Neural cell (in vitro differentiated cells): ENCODE results near the gene PARD6A.

Experiments used
- CTCF ChIP-seq: fragments of 450-650 bp; IDR thresholded peaks from 2 replicates; pipeline ENCODE4 v1.5.1; 2014; ENCODE audit warnings: antibody characterized with exemption, mild to moderate bottlenecking, moderate library complexity; ENCODE audit not compliant: poor library complexity, severe bottlenecking
- EP300 ChIP-seq: fragments of 450-650 bp; conservative IDR thresholded peaks from 2 replicates; pipeline ENCODE4 v1.6.1; 2014; ENCODE audit warnings: antibody characterized with exemption, mild to moderate bottlenecking, moderate library complexity; ENCODE audit not compliant: poor library complexity, severe bottlenecking
- EZH2 ChIP-seq: fragments of 200-600, 300-800 bp; shearing (Covaris generic), sonication (generic); IDR thresholded peaks from 2 replicates; pipeline ENCODE4 v1.6.1; 2014; ENCODE audit warnings: antibody characterized with exemption, low read length, borderline replicate concordance, mild to moderate bottlenecking; ENCODE audit not compliant: insufficient read depth, poor library complexity, severe bottlenecking
- MXI1 ChIP-seq: fragments of 450-650 bp; conservative IDR thresholded peaks from 2 replicates; pipeline ENCODE4 v1.6.1; 2014; ENCODE audit warnings: antibody characterized with exemption, mild to moderate bottlenecking; ENCODE audit not compliant: poor library complexity, severe bottlenecking
- POLR2AphosphoS5 ChIP-seq: IDR thresholded peaks from 2 replicates; pipeline ENCODE4 v1.6.1; 2012
- SMC3 ChIP-seq: fragments of 450-650 bp; conservative IDR thresholded peaks from 2 replicates; pipeline ENCODE4 v1.6.1; 2014; ENCODE audit warnings: antibody characterized with exemption, mild to moderate bottlenecking, moderate library complexity; ENCODE audit not compliant: poor library complexity
- TAF1 ChIP-seq: IDR thresholded peaks from 2 replicates; pipeline ENCODE4 v1.6.1; 2012; ENCODE audit warnings: low read depth
- TF ChIP-seq, protein P1 (sequence below): IDR thresholded peaks from 2 replicates; pipeline ENCODE4 v1.6.1; 2012; ENCODE audit warnings: borderline replicate concordance

- TF ChIP-seq TAF1, result no peak
- no peak for TF ChIP-seq CTCF
- TF ChIP-seq EP300, result no peak
- no peak for TF ChIP-seq POLR2AphosphoS5
- no peak for TF ChIP-seq MXI1
- TF ChIP-seq, protein P1, sequence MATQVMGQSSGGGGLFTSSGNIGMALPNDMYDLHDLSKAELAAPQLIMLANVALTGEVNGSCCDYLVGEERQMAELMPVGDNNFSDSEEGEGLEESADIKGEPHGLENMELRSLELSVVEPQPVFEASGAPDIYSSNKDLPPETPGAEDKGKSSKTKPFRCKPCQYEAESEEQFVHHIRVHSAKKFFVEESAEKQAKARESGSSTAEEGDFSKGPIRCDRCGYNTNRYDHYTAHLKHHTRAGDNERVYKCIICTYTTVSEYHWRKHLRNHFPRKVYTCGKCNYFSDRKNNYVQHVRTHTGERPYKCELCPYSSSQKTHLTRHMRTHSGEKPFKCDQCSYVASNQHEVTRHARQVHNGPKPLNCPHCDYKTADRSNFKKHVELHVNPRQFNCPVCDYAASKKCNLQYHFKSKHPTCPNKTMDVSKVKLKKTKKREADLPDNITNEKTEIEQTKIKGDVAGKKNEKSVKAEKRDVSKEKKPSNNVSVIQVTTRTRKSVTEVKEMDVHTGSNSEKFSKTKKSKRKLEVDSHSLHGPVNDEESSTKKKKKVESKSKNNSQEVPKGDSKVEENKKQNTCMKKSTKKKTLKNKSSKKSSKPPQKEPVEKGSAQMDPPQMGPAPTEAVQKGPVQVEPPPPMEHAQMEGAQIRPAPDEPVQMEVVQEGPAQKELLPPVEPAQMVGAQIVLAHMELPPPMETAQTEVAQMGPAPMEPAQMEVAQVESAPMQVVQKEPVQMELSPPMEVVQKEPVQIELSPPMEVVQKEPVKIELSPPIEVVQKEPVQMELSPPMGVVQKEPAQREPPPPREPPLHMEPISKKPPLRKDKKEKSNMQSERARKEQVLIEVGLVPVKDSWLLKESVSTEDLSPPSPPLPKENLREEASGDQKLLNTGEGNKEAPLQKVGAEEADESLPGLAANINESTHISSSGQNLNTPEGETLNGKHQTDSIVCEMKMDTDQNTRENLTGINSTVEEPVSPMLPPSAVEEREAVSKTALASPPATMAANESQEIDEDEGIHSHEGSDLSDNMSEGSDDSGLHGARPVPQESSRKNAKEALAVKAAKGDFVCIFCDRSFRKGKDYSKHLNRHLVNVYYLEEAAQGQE, result no peak
- TF ChIP-seq EZH2, result no peak
- no peak for TF ChIP-seq SMC3
Measured at GRCh38 chr16:67658849-67659674, 1.7 kb upstream of the PARD6A start.
